A549 (cell line): ENCODE data around the gene NRDE2.

Source experiments
- BHLHE40 ChIP-seq: IDR thresholded peaks from 2 replicates; pipeline ENCODE4 v1.6.1; 2012; ENCODE audit warnings: low read depth, low read length, inconsistent platforms
- CHD2 ChIP-seq: fragments of 150-350 bp; IDR thresholded peaks from 2 replicates; pipeline ENCODE4 v1.6.1; 2014; ENCODE audit warnings: low read length; ENCODE audit not compliant: partially characterized antibody
- CTCF ChIP-seq: fragments of >200 bp; sonication (Bioruptor Twin); formaldehyde crosslinking; IDR thresholded peaks from 3 replicates; pipeline ENCODE4 v1.5.1; 2016
- EP300 ChIP-seq, 2 experiments: fragments of >200 bp; sonication (Bioruptor Twin); formaldehyde crosslinking; IDR thresholded peaks; 2 replicates in 1 of 2; 3 replicates in 1 of 2; pipeline ENCODE4 v1.6.1; 2016 to 2017
- ESRRA ChIP-seq: fragments of 150-350 bp; IDR thresholded peaks from 2 replicates; pipeline ENCODE4 v1.6.1; 2014; ENCODE audit warnings: mild to moderate bottlenecking, low read length, borderline replicate concordance
- HMGXB4 ChIP-seq: fragments of 250-450 bp; sonication (Bioruptor Pico); IDR thresholded peaks from 2 replicates; pipeline ENCODE4 v1.5.0; 2021; ENCODE audit warnings: mild to moderate bottlenecking, moderate library complexity, borderline replicate concordance
- MAFK ChIP-seq: fragments of 450-650 bp; IDR thresholded peaks from 2 replicates; pipeline ENCODE4 v1.6.1; 2014; ENCODE audit not compliant: partially characterized antibody
- MAX ChIP-seq: IDR thresholded peaks from 2 replicates; pipeline ENCODE4 v1.6.1; 2012
- NR3C1 ChIP-seq: fragments of >200 bp; sonication (Bioruptor Twin); formaldehyde crosslinking; IDR thresholded peaks from 3 replicates; pipeline ENCODE4 v1.6.1; 2017
- POLR2A ChIP-seq: IDR thresholded peaks from 2 replicates; pipeline ENCODE4 v1.6.1; 2012; ENCODE audit warnings: mild to moderate bottlenecking, low read length
- RARB ChIP-seq: fragments of 250-450 bp; sonication (Bioruptor Pico); IDR thresholded peaks from 2 replicates; pipeline ENCODE4 v1.8.0; 2021; ENCODE audit warnings: mild to moderate bottlenecking, moderate library complexity
- RCOR1 ChIP-seq: fragments of 150-350 bp; IDR thresholded peaks from 2 replicates; pipeline ENCODE4 v1.6.1; 2014; ENCODE audit warnings: antibody characterized with exemption, low read length, low read depth
- REST ChIP-seq: fragments of 200-600 bp; sonication (generic); IDR thresholded peaks from 2 replicates; pipeline ENCODE4 v1.6.1; 2016; ENCODE audit warnings: antibody characterized with exemption, mild to moderate bottlenecking, moderate library complexity
- RNF2 ChIP-seq: fragments of 200-600 bp; sonication (generic); IDR thresholded peaks from 2 replicates; pipeline ENCODE4 v1.6.1; 2016; ENCODE audit warnings: low read depth, mild to moderate bottlenecking, antibody characterized with exemption, moderate library complexity, borderline replicate concordance

- TF ChIP-seq CTCF = no peak
- no peak for TF ChIP-seq NR3C1
- TF ChIP-seq POLR2A = no peak
- TF ChIP-seq BHLHE40 = no peak
- no peak for TF ChIP-seq RCOR1
- no peak for TF ChIP-seq CHD2
- no peak for TF ChIP-seq REST
- TF ChIP-seq EP300 (IDR thresholded peaks at IDR 0.05) = no peak
- TF ChIP-seq ESRRA = no peak
- no peak for TF ChIP-seq MAFK
- TF ChIP-seq MAX = no peak
- no peak for TF ChIP-seq RARB (CRISPR knock-in tag)
- TF ChIP-seq RNF2 = no peak
- no peak for TF ChIP-seq HMGXB4
These were observed 5.2 kb upstream of the NRDE2 start for GRCh38 chr14:90336985-90337384.
